WI38 (cell line): ENCODE results near the gene WWOX.

Experiments used
- H3K4me3 ChIP-seq: 2 replicates; pipeline ENCODE4 v1.5.1; 2011; ENCODE audit warnings: low read depth, mild to moderate bottlenecking, control low read depth, low read length
- CTCF ChIP-seq: IDR thresholded peaks from 2 replicates; pipeline ENCODE4 v1.5.1; 2012; ENCODE audit warnings: low read depth, mild to moderate bottlenecking, control low read depth, low read length

The WWOX gene

GRCh38 chr16:79037521-79038373 lies 938.3 kb downstream of the WWOX start:
- TF ChIP-seq CTCF = no peak
- no peak overlapping the region for H3K4me3 ChIP-seq

GRCh38 chr16:79041206-79041605 lies 941.8 kb downstream of the WWOX start:
- TF ChIP-seq CTCF = no peak
- H3K4me3 ChIP-seq = no peak overlapping the region

GRCh38 chr16:79042141-79042540 lies 942.7 kb downstream of the WWOX start:
- TF ChIP-seq CTCF = no peak
- no peak overlapping the region for H3K4me3 ChIP-seq

- TF ChIP-seq CTCF = no peak
Observed at GRCh38 chr16:79042886-79043285, 943.4 kb downstream of the WWOX start.

GRCh38 chr16:79045191-79045590 lies 945.7 kb downstream of the WWOX start:
- no peak for TF ChIP-seq CTCF
- no peak overlapping the region for H3K4me3 ChIP-seq

More at GRCh38 chr16:79042886-79043285, 943.4 kb downstream of the WWOX start:
- no peak overlapping the region for H3K4me3 ChIP-seq

GRCh38 chr16:79047337-79047736 lies 947.9 kb downstream of the WWOX start:
- no peak overlapping the region for H3K4me3 ChIP-seq
- TF ChIP-seq CTCF = no peak

- no peak for TF ChIP-seq CTCF
- H3K4me3 ChIP-seq = no peak overlapping the region
Observed at GRCh38 chr16:79049040-79049439, 949.6 kb downstream of the WWOX start.
